Measurements from ENCODE around the gene ZMYND15. TPM values are rescaled to one million over a fixed set of nuclear protein-coding genes. Genes with fewer than 3 reads are reported as not detected.

Gene ZMYND15
- total and polyA plus RNA-seq, 2 of the 13 experiments (the other 11 are each of a cell fraction or from before 2014, with no cell fraction given), result 0.24 to 2.7 TPM

DNA sequence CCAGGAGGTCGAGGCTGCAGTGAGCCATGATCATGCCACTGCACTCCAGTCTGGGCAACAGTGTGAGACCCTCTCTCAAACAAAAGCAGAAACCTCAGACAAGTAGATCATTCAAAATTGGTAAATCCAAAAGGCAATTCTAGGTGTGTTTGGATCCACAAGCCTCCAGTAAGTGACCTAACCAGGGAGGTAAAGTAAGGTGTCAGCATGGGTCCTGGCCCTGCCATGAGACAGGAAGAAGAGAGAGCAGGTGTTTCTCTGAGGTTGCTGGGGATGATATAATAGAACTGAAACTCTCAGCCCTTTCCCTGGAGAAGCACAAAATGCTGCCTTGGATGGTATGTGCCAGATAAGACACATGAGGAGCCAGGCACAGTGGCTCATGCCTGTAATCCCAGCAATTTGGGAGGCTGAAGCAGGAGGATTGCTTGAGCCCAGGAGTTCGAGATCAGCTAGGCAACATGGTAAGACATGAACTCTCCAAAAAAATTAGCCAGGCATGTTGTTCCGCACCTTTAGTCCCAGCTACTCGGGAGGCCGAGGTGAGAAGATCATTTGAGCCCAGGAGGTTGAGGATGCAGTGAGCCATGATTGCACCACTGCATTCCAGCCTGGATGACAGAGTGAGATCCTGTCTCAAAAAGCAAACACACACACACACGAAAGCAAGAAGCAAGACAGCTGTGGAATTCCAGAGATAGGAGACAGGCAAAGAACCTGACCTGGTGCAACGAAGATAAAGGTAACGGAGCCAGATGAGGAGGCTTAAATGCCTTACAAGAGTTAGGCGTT lies 38.5 kb downstream of the ZMYND15 start (continued):
- TF ChIP-seq RBFOX2 (IDR thresholded peaks at IDR 0.05; ENCODE audit: low read depth, low read length) (no peak), ZSCAN12 (CRISPR knock-in tag; IDR thresholded peaks at IDR 0.05) (no peak), ISL2 (CRISPR knock-in tag; IDR thresholded peaks at IDR 0.05) (peak; percentile 69; the same call in 1 of the 2 replicates), ARNTL (CRISPR knock-in tag; IDR thresholded peaks at IDR 0.05) (no peak), MBD4 (IDR thresholded peaks at IDR 0.05; ENCODE audit: borderline replicate concordance, low read length) (no peak), TAF1 (CRISPR knock-in tag; IDR thresholded peaks at IDR 0.05) (no peak), ZFP36 (IDR thresholded peaks at IDR 0.05; ENCODE audit: borderline replicate concordance, low read depth, low read length, partially characterized antibody) (no peak), ZNF678 (CRISPR knock-in tag; IDR thresholded peaks at IDR 0.05) (no peak), ZNF790 (CRISPR knock-in tag; IDR thresholded peaks at IDR 0.05; ENCODE audit: borderline replicate concordance) (0 out of 2 replicates have a peak, but pooled peaks have one; percentile 65), ZSCAN9 (CRISPR knock-in tag; IDR thresholded peaks at IDR 0.05; ENCODE audit: borderline replicate concordance) (peak; percentile 74; the same call in 1 of the 2 replicates), KDM2A (CRISPR knock-in tag; IDR thresholded peaks at IDR 0.05; ENCODE audit: borderline replicate concordance, low read depth) (peak; percentile 37; the same call in 1 of the 2 replicates), MYNN (CRISPR knock-in tag; IDR thresholded peaks at IDR 0.05; ENCODE audit: low read depth) (peak; percentile 34; the same call in 1 of the 2 replicates), SRSF9 (IDR thresholded peaks at IDR 0.05; ENCODE audit: borderline replicate concordance, insufficient read depth, low read depth, low read length, poor library complexity, severe bottlenecking) (no peak), NPAS2 (CRISPR knock-in tag; IDR thresholded peaks at IDR 0.05; ENCODE audit: borderline replicate concordance) (no peak), KLF12 (CRISPR knock-in tag; IDR thresholded peaks at IDR 0.05; ENCODE audit: borderline replicate concordance) (no peak), SMAD1 (CRISPR knock-in tag; IDR thresholded peaks at IDR 0.05; ENCODE audit: borderline replicate concordance, low read depth) (no peak)
- TF ChIP-seq, protein P1, sequence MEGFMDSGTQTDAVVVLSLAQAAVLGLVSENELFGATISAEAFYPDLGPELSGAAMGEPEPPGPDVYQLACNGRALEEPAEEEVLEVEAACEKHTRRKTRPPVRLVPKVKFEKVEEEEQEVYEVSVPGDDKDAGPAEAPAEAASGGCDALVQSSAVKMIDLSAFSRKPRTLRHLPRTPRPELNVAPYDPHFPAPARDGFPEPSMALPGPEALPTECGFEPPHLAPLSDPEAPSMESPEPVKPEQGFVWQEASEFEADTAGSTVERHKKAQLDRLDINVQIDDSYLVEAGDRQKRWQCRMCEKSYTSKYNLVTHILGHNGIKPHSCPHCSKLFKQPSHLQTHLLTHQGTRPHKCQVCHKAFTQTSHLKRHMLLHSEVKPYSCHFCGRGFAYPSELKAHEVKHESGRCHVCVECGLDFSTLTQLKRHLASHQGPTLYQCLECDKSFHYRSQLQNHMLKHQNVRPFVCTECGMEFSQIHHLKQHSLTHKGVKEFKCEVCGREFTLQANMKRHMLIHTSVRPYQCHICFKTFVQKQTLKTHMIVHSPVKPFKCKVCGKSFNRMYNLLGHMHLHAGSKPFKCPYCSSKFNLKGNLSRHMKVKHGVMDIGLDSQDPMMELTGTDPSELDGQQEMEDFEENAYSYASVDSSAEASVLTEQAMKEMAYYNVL (CRISPR knock-in tag; IDR thresholded peaks at IDR 0.05; ENCODE audit: borderline replicate concordance), result peak; percentile 71; the same call in 1 of the 2 replicates
- TF ChIP-seq, protein P2, sequence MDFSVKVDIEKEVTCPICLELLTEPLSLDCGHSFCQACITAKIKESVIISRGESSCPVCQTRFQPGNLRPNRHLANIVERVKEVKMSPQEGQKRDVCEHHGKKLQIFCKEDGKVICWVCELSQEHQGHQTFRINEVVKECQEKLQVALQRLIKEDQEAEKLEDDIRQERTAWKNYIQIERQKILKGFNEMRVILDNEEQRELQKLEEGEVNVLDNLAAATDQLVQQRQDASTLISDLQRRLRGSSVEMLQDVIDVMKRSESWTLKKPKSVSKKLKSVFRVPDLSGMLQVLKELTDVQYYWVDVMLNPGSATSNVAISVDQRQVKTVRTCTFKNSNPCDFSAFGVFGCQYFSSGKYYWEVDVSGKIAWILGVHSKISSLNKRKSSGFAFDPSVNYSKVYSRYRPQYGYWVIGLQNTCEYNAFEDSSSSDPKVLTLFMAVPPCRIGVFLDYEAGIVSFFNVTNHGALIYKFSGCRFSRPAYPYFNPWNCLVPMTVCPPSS (IDR thresholded peaks at IDR 0.05), result no peak
- TF ChIP-seq, protein P3, sequence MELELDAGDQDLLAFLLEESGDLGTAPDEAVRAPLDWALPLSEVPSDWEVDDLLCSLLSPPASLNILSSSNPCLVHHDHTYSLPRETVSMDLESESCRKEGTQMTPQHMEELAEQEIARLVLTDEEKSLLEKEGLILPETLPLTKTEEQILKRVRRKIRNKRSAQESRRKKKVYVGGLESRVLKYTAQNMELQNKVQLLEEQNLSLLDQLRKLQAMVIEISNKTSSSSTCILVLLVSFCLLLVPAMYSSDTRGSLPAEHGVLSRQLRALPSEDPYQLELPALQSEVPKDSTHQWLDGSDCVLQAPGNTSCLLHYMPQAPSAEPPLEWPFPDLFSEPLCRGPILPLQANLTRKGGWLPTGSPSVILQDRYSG (CRISPR knock-in tag; IDR thresholded peaks at IDR 0.05), result no peak
- TF ChIP-seq, protein P4, sequence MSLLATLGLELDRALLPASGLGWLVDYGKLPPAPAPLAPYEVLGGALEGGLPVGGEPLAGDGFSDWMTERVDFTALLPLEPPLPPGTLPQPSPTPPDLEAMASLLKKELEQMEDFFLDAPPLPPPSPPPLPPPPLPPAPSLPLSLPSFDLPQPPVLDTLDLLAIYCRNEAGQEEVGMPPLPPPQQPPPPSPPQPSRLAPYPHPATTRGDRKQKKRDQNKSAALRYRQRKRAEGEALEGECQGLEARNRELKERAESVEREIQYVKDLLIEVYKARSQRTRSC (CRISPR knock-in tag; IDR thresholded peaks at IDR 0.05; ENCODE audit: low read depth), result no peak
- TF ChIP-seq, protein P5, sequence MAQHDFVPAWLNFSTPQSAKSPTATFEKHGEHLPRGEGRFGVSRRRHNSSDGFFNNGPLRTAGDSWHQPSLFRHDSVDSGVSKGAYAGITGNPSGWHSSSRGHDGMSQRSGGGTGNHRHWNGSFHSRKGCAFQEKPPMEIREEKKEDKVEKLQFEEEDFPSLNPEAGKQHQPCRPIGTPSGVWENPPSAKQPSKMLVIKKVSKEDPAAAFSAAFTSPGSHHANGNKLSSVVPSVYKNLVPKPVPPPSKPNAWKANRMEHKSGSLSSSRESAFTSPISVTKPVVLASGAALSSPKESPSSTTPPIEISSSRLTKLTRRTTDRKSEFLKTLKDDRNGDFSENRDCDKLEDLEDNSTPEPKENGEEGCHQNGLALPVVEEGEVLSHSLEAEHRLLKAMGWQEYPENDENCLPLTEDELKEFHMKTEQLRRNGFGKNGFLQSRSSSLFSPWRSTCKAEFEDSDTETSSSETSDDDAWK (CRISPR knock-in tag; IDR thresholded peaks at IDR 0.05), result no peak
- TF ChIP-seq, protein P6, sequence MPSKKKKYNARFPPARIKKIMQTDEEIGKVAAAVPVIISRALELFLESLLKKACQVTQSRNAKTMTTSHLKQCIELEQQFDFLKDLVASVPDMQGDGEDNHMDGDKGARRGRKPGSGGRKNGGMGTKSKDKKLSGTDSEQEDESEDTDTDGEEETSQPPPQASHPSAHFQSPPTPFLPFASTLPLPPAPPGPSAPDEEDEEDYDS (CRISPR knock-in tag; IDR thresholded peaks at IDR 0.05), result no peak
